ENCODE data around the gene POLR2J. TPM values are rescaled to one million over a fixed set of nuclear protein-coding genes. Genes with fewer than 3 reads are reported as not detected.
"Not testable (repeated sequence)": the region's sequence is repeated elsewhere in the genome, so short reads cannot be mapped to it uniquely, and the experiment has no call there.

POLR2J gene
- total RNA-seq, 1 donor from 2014 or later = 20.1 TPM

DNA sequence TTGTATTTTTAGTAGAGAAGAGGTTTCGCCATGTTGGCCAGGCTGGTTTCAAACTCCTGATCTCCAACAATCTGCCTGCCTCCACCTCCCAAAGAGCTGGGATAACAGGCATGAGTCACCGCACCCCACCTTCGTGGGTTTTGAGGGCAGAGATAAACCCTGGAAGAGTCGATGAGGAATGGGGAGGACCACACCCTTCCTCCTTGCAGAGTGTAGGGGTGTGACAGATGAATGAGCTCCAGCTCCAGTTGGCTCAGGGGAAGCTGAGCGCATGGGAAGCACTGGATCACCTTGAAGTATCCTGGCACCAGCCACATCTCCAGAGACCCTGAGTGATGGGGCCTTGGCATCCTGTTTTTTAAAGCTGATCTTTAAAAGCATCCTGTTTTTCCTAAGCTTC, 5.6 kb upstream of the POLR2J start:
- H3K27me3 ChIP-seq; H3K4me3 ChIP-seq; H3K36me3 ChIP-seq; H3K9me3 ChIP-seq; DNase-seq (ENCODE audit: extremely low spot score in 2 of 2); H3K4me1 ChIP-seq; H3K27ac ChIP-seq; intact Hi-C loops (cut with DNase I): not testable (repeated sequence)

GRCh38 chr7:102481962-102482361, 3.2 kb upstream of the POLR2J start:
- DNase-seq (ENCODE audit: extremely low spot score in 2 of 2); intact Hi-C loops (cut with DNase I); H3K9me3 ChIP-seq: not testable (repeated sequence)

GRCh38 chr7:102479982-102480637, 1.4 kb upstream of the POLR2J start:
- H3K36me3 ChIP-seq; intact Hi-C loops (cut with DNase I); H3K27ac ChIP-seq; DNase-seq (ENCODE audit: extremely low spot score in 2 of 2); H3K4me3 ChIP-seq; H3K9me3 ChIP-seq; H3K27me3 ChIP-seq; H3K4me1 ChIP-seq: not testable (repeated sequence)
- TF ChIP-seq, protein P1, sequence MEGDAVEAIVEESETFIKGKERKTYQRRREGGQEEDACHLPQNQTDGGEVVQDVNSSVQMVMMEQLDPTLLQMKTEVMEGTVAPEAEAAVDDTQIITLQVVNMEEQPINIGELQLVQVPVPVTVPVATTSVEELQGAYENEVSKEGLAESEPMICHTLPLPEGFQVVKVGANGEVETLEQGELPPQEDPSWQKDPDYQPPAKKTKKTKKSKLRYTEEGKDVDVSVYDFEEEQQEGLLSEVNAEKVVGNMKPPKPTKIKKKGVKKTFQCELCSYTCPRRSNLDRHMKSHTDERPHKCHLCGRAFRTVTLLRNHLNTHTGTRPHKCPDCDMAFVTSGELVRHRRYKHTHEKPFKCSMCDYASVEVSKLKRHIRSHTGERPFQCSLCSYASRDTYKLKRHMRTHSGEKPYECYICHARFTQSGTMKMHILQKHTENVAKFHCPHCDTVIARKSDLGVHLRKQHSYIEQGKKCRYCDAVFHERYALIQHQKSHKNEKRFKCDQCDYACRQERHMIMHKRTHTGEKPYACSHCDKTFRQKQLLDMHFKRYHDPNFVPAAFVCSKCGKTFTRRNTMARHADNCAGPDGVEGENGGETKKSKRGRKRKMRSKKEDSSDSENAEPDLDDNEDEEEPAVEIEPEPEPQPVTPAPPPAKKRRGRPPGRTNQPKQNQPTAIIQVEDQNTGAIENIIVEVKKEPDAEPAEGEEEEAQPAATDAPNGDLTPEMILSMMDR (IDR thresholded peaks at IDR 0.05) = peak in 2 of 3 experiments; percentile 22 to 32

More at GRCh38 chr7:102481962-102482361, 3.2 kb upstream of the POLR2J start:
- H3K4me3 ChIP-seq, H3K36me3 ChIP-seq, H3K27ac ChIP-seq, H3K4me1 ChIP-seq, H3K27me3 ChIP-seq: not testable (repeated sequence)

- peak overlapping the region in 1 of 2 donors; percentile 51 for H3K4me3 ChIP-seq
- H3K9me3 ChIP-seq; intact Hi-C loops (cut with DNase I); H3K36me3 ChIP-seq; DNase-seq (ENCODE audit: extremely low spot score in 2 of 2); H3K4me1 ChIP-seq; H3K27ac ChIP-seq; H3K27me3 ChIP-seq: not testable (repeated sequence)
Observed at GRCh38 chr7:102479209-102479584, 475 bp upstream of the POLR2J start.

- H3K9me3 ChIP-seq; H3K4me3 ChIP-seq; H3K27me3 ChIP-seq; intact Hi-C loops (cut with DNase I); DNase-seq (ENCODE audit: extremely low spot score in 2 of 2); H3K27ac ChIP-seq; H3K4me1 ChIP-seq: not testable (repeated sequence)
- H3K36me3 ChIP-seq = peaks cover 0 to 18% of the 10 kb centered on the region in 2 donors
Observed at GRCh38 chr7:102474736-102475435, 3.8 kb downstream of the POLR2J start.

DNA sequence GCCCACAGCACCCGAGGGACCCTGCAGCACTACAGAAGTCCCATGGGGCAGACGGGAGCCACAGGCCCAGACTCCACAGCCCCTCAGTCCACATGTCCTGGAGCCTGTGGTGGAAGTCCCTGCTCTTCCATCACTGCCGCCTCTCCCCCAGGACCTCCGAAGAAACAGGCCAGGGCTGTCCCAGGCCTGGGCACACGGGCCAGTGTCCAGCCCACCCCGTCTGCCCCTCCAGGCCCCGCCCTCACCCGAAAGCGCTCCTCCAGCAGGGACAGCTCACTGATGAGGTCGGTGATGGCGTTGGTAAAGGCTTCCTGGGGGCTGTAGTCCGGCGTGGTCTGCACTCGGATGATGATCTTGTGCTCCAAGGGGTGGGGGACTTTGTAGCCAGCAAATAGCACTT, 4.6 kb downstream of the POLR2J start:
- peaks cover 0 to 18% of the 10 kb centered on the region in 2 donors for H3K36me3 ChIP-seq
- H3K4me3 ChIP-seq; H3K27ac ChIP-seq; DNase-seq (ENCODE audit: extremely low spot score in 2 of 2); H3K9me3 ChIP-seq; H3K4me1 ChIP-seq; H3K27me3 ChIP-seq; intact Hi-C loops (cut with DNase I): not testable (repeated sequence)

DNA sequence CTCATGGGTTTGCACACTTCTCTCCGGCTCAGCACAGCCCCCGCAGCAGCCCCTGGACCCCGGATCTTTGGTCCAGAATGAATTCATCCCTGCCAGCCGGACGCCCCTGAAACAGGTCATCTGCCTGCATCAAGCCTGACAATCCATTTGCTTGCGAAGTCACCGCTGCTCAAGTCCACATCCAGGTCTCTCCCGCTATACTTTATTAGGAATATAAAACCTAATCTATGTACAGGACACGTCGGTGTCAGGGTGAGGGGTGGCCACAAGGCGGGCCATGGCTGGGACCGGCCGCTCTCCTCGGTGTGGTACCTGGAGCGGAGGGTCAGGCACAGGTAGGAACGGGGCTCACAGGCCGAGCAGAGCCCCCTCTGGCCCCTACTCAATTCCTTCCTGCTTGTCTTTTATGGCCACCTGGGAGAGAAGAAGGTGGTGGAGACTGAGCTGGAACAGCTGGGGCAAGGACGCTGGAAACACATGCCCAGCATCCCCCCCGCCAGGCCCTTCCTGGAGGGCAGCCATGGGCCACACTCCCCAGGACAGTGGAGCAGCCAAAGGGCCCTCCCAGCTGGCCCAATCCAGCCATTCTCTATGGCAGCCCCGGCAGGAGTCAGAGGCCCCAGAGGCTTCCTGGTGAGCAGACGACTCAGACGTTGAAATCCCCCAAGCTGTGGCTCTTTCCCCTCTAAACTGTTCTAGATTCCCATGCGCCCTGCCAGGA, 5.3 kb downstream of the POLR2J start:
- H3K27me3 ChIP-seq = no peaks in the 10 kb centered on the region
- peaks cover 0 to 18% of the 10 kb centered on the region in 2 donors for H3K36me3 ChIP-seq
- no peak overlapping the region for H3K4me3 ChIP-seq
- no peak for DNase-seq (ENCODE audit: extremely low spot score in 2 of 2)
- no peaks in the 10 kb centered on the region for H3K4me1 ChIP-seq
- intact Hi-C loops (cut with DNase I) = no loop called here
- H3K27ac ChIP-seq = no peak overlapping the region
- no peak for TF ChIP-seq POLR2AphosphoS5 (IDR thresholded peaks at IDR 0.05; ENCODE audit: insufficient read depth in 1 of 2, low read depth in 1 of 2)
- TF ChIP-seq, protein P1 (IDR thresholded peaks at IDR 0.05) = no peak
- TF ChIP-seq POLR2A (IDR thresholded peaks at IDR 0.05) = no peak
- H3K9me3 ChIP-seq = no peaks in the 10 kb centered on the region

All from vagina (tissue), 2 donors.